ENCODE data around the gene C1GALT1C1. TPM values are rescaled to one million over a fixed set of nuclear protein-coding genes. Genes with fewer than 3 reads are reported as not detected.
"Not testable (repeated sequence)": the region's sequence is repeated elsewhere in the genome, so short reads cannot be mapped to it uniquely, and the experiment has no call there.

Gene C1GALT1C1
- total RNA-seq, 2 experiments from 2014 or later: 13.5 to 14.6 TPM

DNA sequence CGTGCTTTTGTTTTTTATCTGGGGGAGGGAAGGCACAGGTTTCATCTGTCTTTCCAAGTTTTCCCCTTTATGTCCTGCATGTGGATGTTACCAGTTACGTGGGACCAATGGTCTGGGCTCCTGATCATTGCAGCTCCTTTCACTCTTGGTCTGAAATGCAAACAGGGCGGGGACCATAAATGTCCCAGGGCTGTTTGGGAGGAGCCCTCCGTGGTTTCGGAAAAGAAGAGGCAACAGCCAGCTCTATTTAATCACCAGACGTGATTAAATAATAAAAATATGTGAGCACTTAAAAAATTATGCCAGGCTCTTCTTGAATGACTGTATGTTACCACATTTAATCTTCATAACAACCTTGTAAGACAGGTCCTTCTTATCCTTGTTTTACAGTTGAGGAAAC is 30.8 kb upstream of the C1GALT1C1 start:
- H3K27me3 Mint-ChIP-seq: no peaks in the 10 kb centered on the region
- CTCF ChIA-PET: interaction anchor here (1.2 kb wide), 1 partner anchor 12 kb away, joined by 3 read pairs; no protein-coding TSS in a partner anchor

DNA sequence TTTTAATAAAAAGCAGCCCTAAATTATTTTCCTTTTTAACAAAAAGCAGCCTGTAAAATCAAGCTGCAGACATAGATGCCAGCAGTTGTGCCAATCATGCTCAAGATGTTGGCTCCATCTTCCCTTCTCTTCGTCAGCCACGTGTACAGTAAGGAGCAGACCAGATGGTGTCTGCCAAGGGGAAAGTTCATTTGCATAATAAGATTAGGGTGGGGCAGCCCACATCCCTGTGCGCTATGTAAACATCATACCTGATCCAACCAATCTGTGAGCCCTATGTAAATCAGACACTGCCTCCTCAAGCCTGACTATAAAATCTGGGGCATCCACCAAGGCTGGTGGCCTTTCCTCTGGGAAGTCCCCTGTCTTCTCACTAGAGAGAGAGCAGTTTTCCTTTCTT is 23.1 kb upstream of the C1GALT1C1 start:
- Mint-ChIP-seq H3K27me3 (no peaks in the 10 kb centered on the region), H3K4me1 (ENCODE audit: low read depth) (no peaks in the 10 kb centered on the region), H3K27ac (no peak overlapping the region), H3K4me3 (no peak overlapping the region), H3K36me3 (ENCODE audit: low read depth) (no peaks in the 10 kb centered on the region), H3K9me3 (no peaks in the 10 kb centered on the region)
- CTCF ChIA-PET: no interaction called here
- ATAC-seq: no peak
- TF ChIP-seq, protein P1, sequence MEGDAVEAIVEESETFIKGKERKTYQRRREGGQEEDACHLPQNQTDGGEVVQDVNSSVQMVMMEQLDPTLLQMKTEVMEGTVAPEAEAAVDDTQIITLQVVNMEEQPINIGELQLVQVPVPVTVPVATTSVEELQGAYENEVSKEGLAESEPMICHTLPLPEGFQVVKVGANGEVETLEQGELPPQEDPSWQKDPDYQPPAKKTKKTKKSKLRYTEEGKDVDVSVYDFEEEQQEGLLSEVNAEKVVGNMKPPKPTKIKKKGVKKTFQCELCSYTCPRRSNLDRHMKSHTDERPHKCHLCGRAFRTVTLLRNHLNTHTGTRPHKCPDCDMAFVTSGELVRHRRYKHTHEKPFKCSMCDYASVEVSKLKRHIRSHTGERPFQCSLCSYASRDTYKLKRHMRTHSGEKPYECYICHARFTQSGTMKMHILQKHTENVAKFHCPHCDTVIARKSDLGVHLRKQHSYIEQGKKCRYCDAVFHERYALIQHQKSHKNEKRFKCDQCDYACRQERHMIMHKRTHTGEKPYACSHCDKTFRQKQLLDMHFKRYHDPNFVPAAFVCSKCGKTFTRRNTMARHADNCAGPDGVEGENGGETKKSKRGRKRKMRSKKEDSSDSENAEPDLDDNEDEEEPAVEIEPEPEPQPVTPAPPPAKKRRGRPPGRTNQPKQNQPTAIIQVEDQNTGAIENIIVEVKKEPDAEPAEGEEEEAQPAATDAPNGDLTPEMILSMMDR (IDR thresholded peaks at IDR 0.05): no peak
- intact Hi-C loops (cut with micrococcal nuclease): no loop called here
- no peak for DNase-seq
- POLR2A ChIA-PET: no interaction called here

More for the DNA sequence above, 30.8 kb upstream of the C1GALT1C1 start:
- TF ChIP-seq, protein P1 (IDR thresholded peaks at IDR 0.05): no peak
- DNase-seq (no peak), ATAC-seq (no peak)
- POLR2A ChIA-PET: no interaction called here
- Mint-ChIP-seq H3K9me3 (no peaks in the 10 kb centered on the region), H3K27ac (no peak overlapping the region), H3K4me1 (ENCODE audit: low read depth) (peaks cover 3% of the 10 kb centered on the region), H3K4me3 (no peak overlapping the region), H3K36me3 (ENCODE audit: low read depth) (no peaks in the 10 kb centered on the region)
- intact Hi-C loops (cut with micrococcal nuclease): loop anchor here (10.0 kb wide), 1 partner anchor 166 kb away; no protein-coding TSS in a partner anchor

GRCh38 chrX:120652256-120652655 is 22.4 kb upstream of the C1GALT1C1 start:
- H3K9me3 Mint-ChIP-seq; CTCF ChIA-PET; intact Hi-C loops (cut with micrococcal nuclease); DNase-seq; H3K27ac Mint-ChIP-seq; ATAC-seq; POLR2A ChIA-PET; H3K36me3 Mint-ChIP-seq (ENCODE audit: low read depth); H3K4me1 Mint-ChIP-seq (ENCODE audit: low read depth); H3K27me3 Mint-ChIP-seq; H3K4me3 Mint-ChIP-seq: not testable (repeated sequence)

GRCh38 chrX:120647127-120647526 is 17.3 kb upstream of the C1GALT1C1 start:
- H3K27ac Mint-ChIP-seq: no peak overlapping the region

DNA sequence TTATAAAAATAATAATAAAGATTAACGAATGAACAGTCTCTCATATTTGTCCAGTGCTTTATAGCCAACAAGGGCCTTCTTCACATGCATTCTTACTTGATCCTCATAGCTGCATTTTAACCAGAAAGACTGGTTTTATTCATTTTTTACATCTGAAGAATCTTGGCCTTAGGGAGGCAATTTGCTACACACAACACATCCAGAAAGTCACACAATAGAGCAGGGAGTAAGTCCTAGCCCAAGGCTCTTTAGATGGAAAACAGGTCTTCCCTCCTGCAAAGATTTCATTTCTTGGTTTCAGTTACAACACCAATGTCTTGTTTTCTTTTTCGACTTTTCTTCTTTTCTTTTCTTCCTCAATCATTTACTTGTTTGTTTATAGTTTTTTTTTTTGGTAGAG is 13.0 kb upstream of the C1GALT1C1 start:
- no peak for ATAC-seq

More at GRCh38 chrX:120647127-120647526, 17.3 kb upstream of the C1GALT1C1 start:
- Mint-ChIP-seq H3K27me3 (no peaks in the 10 kb centered on the region), H3K4me3 (no peak overlapping the region), H3K4me1 (ENCODE audit: low read depth) (no peaks in the 10 kb centered on the region), H3K9me3 (no peaks in the 10 kb centered on the region), H3K36me3 (ENCODE audit: low read depth) (no peaks in the 10 kb centered on the region)
- ChIA-PET POLR2A (no interaction called here), CTCF (no interaction called here)
- intact Hi-C loops (cut with micrococcal nuclease): no loop called here
- DNase-seq (no peak), ATAC-seq (no peak)
- TF ChIP-seq, protein P1 (IDR thresholded peaks at IDR 0.05): no peak

More for the DNA sequence above, 13.0 kb upstream of the C1GALT1C1 start:
- intact Hi-C loops (cut with micrococcal nuclease): no loop called here
- no peak overlapping the region for H3K27ac Mint-ChIP-seq
- no peaks in the 10 kb centered on the region for H3K9me3 Mint-ChIP-seq
- H3K4me3 Mint-ChIP-seq: no peak overlapping the region
- H3K36me3 Mint-ChIP-seq (ENCODE audit: low read depth): no peaks in the 10 kb centered on the region
- TF ChIP-seq, protein P1 (IDR thresholded peaks at IDR 0.05): no peak
- POLR2A ChIA-PET: no interaction called here
- CTCF ChIA-PET: no interaction called here
- no peaks in the 10 kb centered on the region for H3K4me1 Mint-ChIP-seq (ENCODE audit: low read depth)
- no peaks in the 10 kb centered on the region for H3K27me3 Mint-ChIP-seq
- DNase-seq: no peak
